ENCODE data around the gene PDLIM4.

DNA sequence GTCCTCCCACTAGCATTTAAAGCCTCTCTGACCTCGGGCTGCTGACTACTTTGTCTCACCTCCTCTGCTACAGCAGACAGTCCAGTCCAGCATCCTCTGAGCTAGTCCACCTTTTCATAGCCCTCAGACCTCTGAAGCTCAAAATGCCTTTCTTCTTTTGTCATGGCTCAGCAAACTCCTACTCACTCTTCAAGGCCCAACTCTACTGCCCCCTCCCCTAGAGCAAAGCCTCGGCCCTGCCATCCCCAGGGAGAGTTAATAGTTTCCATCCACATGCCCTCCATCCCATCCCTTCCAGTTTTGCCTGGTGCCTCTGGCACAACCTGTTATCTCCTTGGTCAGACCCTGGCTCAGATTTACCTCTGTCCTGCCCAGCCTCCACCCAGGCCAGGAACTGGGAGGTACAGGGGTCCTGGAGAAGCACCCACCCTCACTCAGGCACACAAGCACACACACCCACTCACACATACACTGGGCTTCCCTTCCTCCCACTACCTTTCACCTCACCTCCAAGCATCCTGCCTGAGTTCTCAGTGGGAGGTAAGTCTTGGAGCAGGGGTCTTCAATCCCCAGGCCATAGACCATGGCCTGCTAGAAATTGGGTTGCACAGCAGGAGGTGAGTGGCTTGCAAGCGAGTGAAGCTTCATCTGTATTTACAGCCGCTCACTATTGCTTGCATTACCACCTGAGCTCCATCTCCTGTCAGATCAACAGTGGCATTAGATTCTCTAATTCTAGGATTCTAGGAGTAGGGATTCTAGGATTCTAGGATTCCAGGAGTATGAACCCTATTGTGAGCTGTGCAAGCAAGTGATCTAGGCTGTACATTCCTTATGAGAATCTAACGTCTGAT lies 18.1 kb downstream of the PDLIM4 start:
- TF ChIP-seq, protein P1, sequence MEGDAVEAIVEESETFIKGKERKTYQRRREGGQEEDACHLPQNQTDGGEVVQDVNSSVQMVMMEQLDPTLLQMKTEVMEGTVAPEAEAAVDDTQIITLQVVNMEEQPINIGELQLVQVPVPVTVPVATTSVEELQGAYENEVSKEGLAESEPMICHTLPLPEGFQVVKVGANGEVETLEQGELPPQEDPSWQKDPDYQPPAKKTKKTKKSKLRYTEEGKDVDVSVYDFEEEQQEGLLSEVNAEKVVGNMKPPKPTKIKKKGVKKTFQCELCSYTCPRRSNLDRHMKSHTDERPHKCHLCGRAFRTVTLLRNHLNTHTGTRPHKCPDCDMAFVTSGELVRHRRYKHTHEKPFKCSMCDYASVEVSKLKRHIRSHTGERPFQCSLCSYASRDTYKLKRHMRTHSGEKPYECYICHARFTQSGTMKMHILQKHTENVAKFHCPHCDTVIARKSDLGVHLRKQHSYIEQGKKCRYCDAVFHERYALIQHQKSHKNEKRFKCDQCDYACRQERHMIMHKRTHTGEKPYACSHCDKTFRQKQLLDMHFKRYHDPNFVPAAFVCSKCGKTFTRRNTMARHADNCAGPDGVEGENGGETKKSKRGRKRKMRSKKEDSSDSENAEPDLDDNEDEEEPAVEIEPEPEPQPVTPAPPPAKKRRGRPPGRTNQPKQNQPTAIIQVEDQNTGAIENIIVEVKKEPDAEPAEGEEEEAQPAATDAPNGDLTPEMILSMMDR (IDR thresholded peaks at IDR 0.05): no peak
- TF ChIP-seq POLR2A (IDR thresholded peaks at IDR 0.05): no peak
